Stimulated activated memory B cell treated with anti-CD40 and anti-IgM and Interleukin-4, amounts not matched to agents 10 μg/mL and 1 μg/mL and 100 μg/mL, for 72 hours (primary cell): ENCODE results near the gene CCDC150.

ENCODE experiments used
- ATAC-seq: fragments of 150-1000 bp; cut with Tn5 transposase; 2 replicates; pipeline ENCODE4 v1.10.0; 2021
- H3K27ac Mint-ChIP-seq: one replicate; pipeline ENCODE4 v1.8.0; 2022; ENCODE audit warnings: mild to moderate bottlenecking, mixed read lengths
- H3K27me3 Mint-ChIP-seq: one replicate; pipeline ENCODE4 v1.8.0; 2022; ENCODE audit warnings: mixed read lengths
- H3K36me3 Mint-ChIP-seq: one replicate; pipeline ENCODE4 v1.8.0; 2022; ENCODE audit warnings: mixed read lengths
- H3K4me1 Mint-ChIP-seq: one replicate; pipeline ENCODE4 v1.8.0; 2022; ENCODE audit warnings: mixed read lengths
- H3K4me3 Mint-ChIP-seq: one replicate; pipeline ENCODE4 v1.8.0; 2022; ENCODE audit warnings: mild to moderate bottlenecking, moderate library complexity, mixed read lengths
- H3K9me3 Mint-ChIP-seq: one replicate; pipeline ENCODE4 v1.8.0; 2022; ENCODE audit warnings: mixed read lengths

Gene CCDC150

GRCh38 chr2:196639180-196640030 lies at the start of gene CCDC150:
Gene CCDC150 (plus strand): TSS chr2:196639715. CDS start chr2:196639767, 52 bp downstream.
- H3K27me3 Mint-ChIP-seq, result no peaks in the 10 kb centered on the region
- no peaks in the 10 kb centered on the region for H3K9me3 Mint-ChIP-seq
- peak; percentile 100 for ATAC-seq
- H3K4me3 Mint-ChIP-seq, result peak within 1 kb of the TSS; percentile 91
- H3K27ac Mint-ChIP-seq, result peak within 1 kb of the TSS; percentile 66
- no peaks in the 10 kb centered on the region for H3K36me3 Mint-ChIP-seq
- H3K4me1 Mint-ChIP-seq, result peaks cover 27% of the 10 kb centered on the region

GRCh38 chr2:196590286-196590685 lies 49.2 kb upstream of the CCDC150 start:
- no peak for ATAC-seq
- no peak overlapping the region for H3K27ac Mint-ChIP-seq

GRCh38 chr2:196591004-196591403 lies 48.5 kb upstream of the CCDC150 start:
- ATAC-seq, result no peak
- H3K9me3 Mint-ChIP-seq, result peaks cover 3% of the 10 kb centered on the region
- no peak overlapping the region for H3K27ac Mint-ChIP-seq
- no peak overlapping the region for H3K4me3 Mint-ChIP-seq
- peaks cover 60% of the 10 kb centered on the region for H3K27me3 Mint-ChIP-seq
- H3K36me3 Mint-ChIP-seq, result no peaks in the 10 kb centered on the region
- no peaks in the 10 kb centered on the region for H3K4me1 Mint-ChIP-seq

More at GRCh38 chr2:196590286-196590685, 49.2 kb upstream of the CCDC150 start:
- H3K9me3 Mint-ChIP-seq, result peaks cover 3% of the 10 kb centered on the region
- H3K4me1 Mint-ChIP-seq, result no peaks in the 10 kb centered on the region
- peaks cover 53% of the 10 kb centered on the region for H3K27me3 Mint-ChIP-seq
- no peaks in the 10 kb centered on the region for H3K36me3 Mint-ChIP-seq
- H3K4me3 Mint-ChIP-seq, result no peak overlapping the region

GRCh38 chr2:196591621-196592022 lies 47.9 kb upstream of the CCDC150 start:
- no peak for ATAC-seq
- Mint-ChIP-seq H3K27ac (no peak overlapping the region), H3K4me1 (no peaks in the 10 kb centered on the region), H3K27me3 (peaks cover 66% of the 10 kb centered on the region), H3K4me3 (no peak overlapping the region), H3K36me3 (no peaks in the 10 kb centered on the region), H3K9me3 (peaks cover 3% of the 10 kb centered on the region)

- H3K4me3 Mint-ChIP-seq, result peak overlapping the region; percentile 68
- peaks cover 74% of the 10 kb centered on the region for H3K27me3 Mint-ChIP-seq
- no peaks in the 10 kb centered on the region for H3K36me3 Mint-ChIP-seq
- no peaks in the 10 kb centered on the region for H3K9me3 Mint-ChIP-seq
- no peak overlapping the region for H3K27ac Mint-ChIP-seq
- no peaks in the 10 kb centered on the region for H3K4me1 Mint-ChIP-seq
- ATAC-seq, result no peak
These were observed 47.1 kb upstream of the CCDC150 start for GRCh38 chr2:196592331-196592910.

GRCh38 chr2:196592911-196593881 lies 46.3 kb upstream of the CCDC150 start, which contains the start of gene HECW2:
Gene HECW2 (minus strand): TSS chr2:196593554.
- Mint-ChIP-seq H3K27me3 (peaks cover 77% of the 10 kb centered on the region), H3K4me3 (peak within 1 kb of the TSS; percentile 68), H3K9me3 (no peaks in the 10 kb centered on the region), H3K4me1 (no peaks in the 10 kb centered on the region), H3K36me3 (no peaks in the 10 kb centered on the region), H3K27ac (no peak within 1 kb of the TSS)
- ATAC-seq, result peak; percentile 62

GRCh38 chr2:196594158-196594557 lies 45.4 kb upstream of the CCDC150 start:
- Mint-ChIP-seq H3K4me1 (no peaks in the 10 kb centered on the region), H3K9me3 (no peaks in the 10 kb centered on the region), H3K27ac (no peak overlapping the region), H3K27me3 (peaks cover 73% of the 10 kb centered on the region), H3K36me3 (no peaks in the 10 kb centered on the region), H3K4me3 (no peak overlapping the region)
- ATAC-seq, result no peak

- peaks cover 61% of the 10 kb centered on the region for H3K27me3 Mint-ChIP-seq
- no peaks in the 10 kb centered on the region for H3K4me1 Mint-ChIP-seq
- no peaks in the 10 kb centered on the region for H3K9me3 Mint-ChIP-seq
- no peak overlapping the region for H3K27ac Mint-ChIP-seq
- no peak overlapping the region for H3K4me3 Mint-ChIP-seq
- no peaks in the 10 kb centered on the region for H3K36me3 Mint-ChIP-seq
- no peak for ATAC-seq
These were observed 42.0 kb upstream of the CCDC150 start for GRCh38 chr2:196597531-196597930.

- H3K9me3 Mint-ChIP-seq, result no peaks in the 10 kb centered on the region
- no peak overlapping the region for H3K4me3 Mint-ChIP-seq
- no peak for ATAC-seq
- no peaks in the 10 kb centered on the region for H3K4me1 Mint-ChIP-seq
- no peak overlapping the region for H3K27ac Mint-ChIP-seq
- H3K36me3 Mint-ChIP-seq, result no peaks in the 10 kb centered on the region
- peaks cover 60% of the 10 kb centered on the region for H3K27me3 Mint-ChIP-seq
These were observed 41.1 kb upstream of the CCDC150 start for GRCh38 chr2:196598412-196598811.

GRCh38 chr2:196598846-196599245 lies 40.7 kb upstream of the CCDC150 start:
- Mint-ChIP-seq H3K9me3 (no peaks in the 10 kb centered on the region), H3K4me1 (no peaks in the 10 kb centered on the region), H3K27me3 (peaks cover 55% of the 10 kb centered on the region), H3K27ac (no peak overlapping the region), H3K4me3 (no peak overlapping the region), H3K36me3 (no peaks in the 10 kb centered on the region)
- ATAC-seq, result no peak

- H3K27me3 Mint-ChIP-seq, result peaks cover 27% of the 10 kb centered on the region
- no peaks in the 10 kb centered on the region for H3K9me3 Mint-ChIP-seq
- no peaks in the 10 kb centered on the region for H3K36me3 Mint-ChIP-seq
- H3K4me1 Mint-ChIP-seq, result no peaks in the 10 kb centered on the region
- H3K4me3 Mint-ChIP-seq, result no peak overlapping the region
- H3K27ac Mint-ChIP-seq, result no peak overlapping the region
- no peak for ATAC-seq
These were observed 37.8 kb upstream of the CCDC150 start for GRCh38 chr2:196601430-196602306.

- Mint-ChIP-seq H3K27me3 (peaks cover 12% of the 10 kb centered on the region), H3K4me1 (no peaks in the 10 kb centered on the region), H3K27ac (no peak overlapping the region), H3K9me3 (no peaks in the 10 kb centered on the region), H3K36me3 (no peaks in the 10 kb centered on the region), H3K4me3 (no peak overlapping the region)
- no peak for ATAC-seq
These were observed 35.3 kb upstream of the CCDC150 start for GRCh38 chr2:196604196-196604595.

- ATAC-seq, result no peak
- no peaks in the 10 kb centered on the region for H3K36me3 Mint-ChIP-seq
- H3K9me3 Mint-ChIP-seq, result no peaks in the 10 kb centered on the region
These were observed 33.0 kb upstream of the CCDC150 start for GRCh38 chr2:196606516-196606915.

GRCh38 chr2:196607073-196607472 lies 32.4 kb upstream of the CCDC150 start:
- Mint-ChIP-seq H3K27ac (no peak overlapping the region), H3K4me3 (no peak overlapping the region), H3K4me1 (no peaks in the 10 kb centered on the region), H3K36me3 (no peaks in the 10 kb centered on the region), H3K9me3 (no peaks in the 10 kb centered on the region), H3K27me3 (no peaks in the 10 kb centered on the region)
- ATAC-seq, result no peak

More at GRCh38 chr2:196606516-196606915, 33.0 kb upstream of the CCDC150 start:
- Mint-ChIP-seq H3K4me1 (no peaks in the 10 kb centered on the region), H3K27me3 (no peaks in the 10 kb centered on the region), H3K4me3 (no peak overlapping the region), H3K27ac (no peak overlapping the region)
